OCI-LY1 (cell line): ENCODE measurements around the gene UNC80.

Experiments
- EZH2 ChIP-seq: fragments of 200-600 bp; sonication (generic), shearing (Covaris generic); IDR thresholded peaks from 2 replicates; pipeline ENCODE4 v1.8.0; 2017; ENCODE audit warnings: borderline replicate concordance, mixed run types, mild to moderate bottlenecking, antibody characterized with exemption, low read length, moderate library complexity, mixed read lengths
- TF ChIP-seq, protein P1 (sequence below): fragments of 200-600 bp; sonication (generic), shearing (Covaris generic); IDR thresholded peaks from 2 replicates; pipeline ENCODE4 v1.5.1; 2017; ENCODE audit warnings: mild to moderate bottlenecking, antibody characterized with exemption, low read length, moderate library complexity, mixed read lengths

DNA sequence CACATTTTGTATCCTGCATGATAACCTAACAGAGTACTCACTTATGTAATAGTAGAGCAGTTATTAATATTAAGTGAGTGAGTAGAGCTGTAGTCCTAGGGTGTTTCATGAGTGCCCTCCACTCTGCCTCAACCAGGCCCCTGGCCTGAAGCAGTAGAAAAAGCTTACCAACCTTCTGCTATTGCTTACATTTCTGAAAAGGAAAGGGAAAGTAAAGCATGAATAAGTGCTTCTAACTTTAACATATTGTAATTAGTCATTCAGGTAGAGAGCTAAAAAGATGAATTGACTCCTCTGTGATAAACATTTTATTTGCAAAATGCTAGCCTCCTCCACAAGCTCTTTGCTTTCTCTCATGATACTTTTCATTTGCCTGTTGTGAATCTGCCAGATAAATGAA is 136.1 kb downstream of the UNC80 start:
- TF ChIP-seq, protein P1, sequence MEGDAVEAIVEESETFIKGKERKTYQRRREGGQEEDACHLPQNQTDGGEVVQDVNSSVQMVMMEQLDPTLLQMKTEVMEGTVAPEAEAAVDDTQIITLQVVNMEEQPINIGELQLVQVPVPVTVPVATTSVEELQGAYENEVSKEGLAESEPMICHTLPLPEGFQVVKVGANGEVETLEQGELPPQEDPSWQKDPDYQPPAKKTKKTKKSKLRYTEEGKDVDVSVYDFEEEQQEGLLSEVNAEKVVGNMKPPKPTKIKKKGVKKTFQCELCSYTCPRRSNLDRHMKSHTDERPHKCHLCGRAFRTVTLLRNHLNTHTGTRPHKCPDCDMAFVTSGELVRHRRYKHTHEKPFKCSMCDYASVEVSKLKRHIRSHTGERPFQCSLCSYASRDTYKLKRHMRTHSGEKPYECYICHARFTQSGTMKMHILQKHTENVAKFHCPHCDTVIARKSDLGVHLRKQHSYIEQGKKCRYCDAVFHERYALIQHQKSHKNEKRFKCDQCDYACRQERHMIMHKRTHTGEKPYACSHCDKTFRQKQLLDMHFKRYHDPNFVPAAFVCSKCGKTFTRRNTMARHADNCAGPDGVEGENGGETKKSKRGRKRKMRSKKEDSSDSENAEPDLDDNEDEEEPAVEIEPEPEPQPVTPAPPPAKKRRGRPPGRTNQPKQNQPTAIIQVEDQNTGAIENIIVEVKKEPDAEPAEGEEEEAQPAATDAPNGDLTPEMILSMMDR: no peak
- no peak for TF ChIP-seq EZH2
